Measurements from ENCODE around the gene RAD51B. TPM values are rescaled to one million over a fixed set of nuclear protein-coding genes. Genes with fewer than 3 reads are reported as not detected.

The RAD51B gene
- total and polyA plus RNA-seq, 2 of the 13 experiments (the other 11 are each of a cell fraction or from before 2014, with no cell fraction given) = 7.0 to 9.5 TPM

DNA sequence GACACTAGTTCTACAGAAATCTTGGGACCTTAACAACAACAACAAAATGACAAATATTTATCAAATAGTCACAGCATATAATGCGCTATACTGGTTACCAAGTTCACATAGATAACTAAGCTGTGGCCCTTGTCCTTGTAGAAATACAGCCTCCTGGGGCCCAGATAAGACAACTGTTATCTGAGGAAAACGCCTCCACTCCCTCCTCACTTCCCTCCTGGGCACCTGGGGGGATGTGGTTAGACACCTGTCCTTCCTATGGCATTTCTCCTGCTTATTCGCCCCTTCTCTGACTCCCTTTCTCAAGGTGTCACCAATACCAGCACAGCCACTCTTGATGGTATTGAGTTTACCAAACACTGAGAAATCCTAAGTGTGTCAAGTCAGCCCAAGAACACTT, 419.4 kb downstream of the RAD51B start (continued):
- TF ChIP-seq, protein P1, sequence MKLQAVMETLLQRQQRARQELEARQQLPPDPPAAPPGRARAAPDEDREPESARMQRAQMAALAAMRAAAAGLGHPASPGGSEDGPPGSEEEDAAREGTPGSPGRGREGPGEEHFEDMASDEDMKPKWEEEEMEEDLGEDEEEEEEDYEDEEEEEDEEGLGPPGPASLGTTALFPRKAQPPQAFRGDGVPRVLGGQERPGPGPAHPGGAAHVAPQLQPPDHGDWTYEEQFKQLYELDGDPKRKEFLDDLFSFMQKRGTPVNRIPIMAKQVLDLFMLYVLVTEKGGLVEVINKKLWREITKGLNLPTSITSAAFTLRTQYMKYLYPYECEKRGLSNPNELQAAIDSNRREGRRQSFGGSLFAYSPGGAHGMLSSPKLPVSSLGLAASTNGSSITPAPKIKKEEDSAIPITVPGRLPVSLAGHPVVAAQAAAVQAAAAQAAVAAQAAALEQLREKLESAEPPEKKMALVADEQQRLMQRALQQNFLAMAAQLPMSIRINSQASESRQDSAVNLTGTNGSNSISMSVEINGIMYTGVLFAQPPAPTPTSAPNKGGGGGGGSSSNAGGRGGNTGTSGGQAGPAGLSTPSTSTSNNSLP (IDR thresholded peaks at IDR 0.05; ENCODE audit: low read depth, low read length) = no peak

DNA sequence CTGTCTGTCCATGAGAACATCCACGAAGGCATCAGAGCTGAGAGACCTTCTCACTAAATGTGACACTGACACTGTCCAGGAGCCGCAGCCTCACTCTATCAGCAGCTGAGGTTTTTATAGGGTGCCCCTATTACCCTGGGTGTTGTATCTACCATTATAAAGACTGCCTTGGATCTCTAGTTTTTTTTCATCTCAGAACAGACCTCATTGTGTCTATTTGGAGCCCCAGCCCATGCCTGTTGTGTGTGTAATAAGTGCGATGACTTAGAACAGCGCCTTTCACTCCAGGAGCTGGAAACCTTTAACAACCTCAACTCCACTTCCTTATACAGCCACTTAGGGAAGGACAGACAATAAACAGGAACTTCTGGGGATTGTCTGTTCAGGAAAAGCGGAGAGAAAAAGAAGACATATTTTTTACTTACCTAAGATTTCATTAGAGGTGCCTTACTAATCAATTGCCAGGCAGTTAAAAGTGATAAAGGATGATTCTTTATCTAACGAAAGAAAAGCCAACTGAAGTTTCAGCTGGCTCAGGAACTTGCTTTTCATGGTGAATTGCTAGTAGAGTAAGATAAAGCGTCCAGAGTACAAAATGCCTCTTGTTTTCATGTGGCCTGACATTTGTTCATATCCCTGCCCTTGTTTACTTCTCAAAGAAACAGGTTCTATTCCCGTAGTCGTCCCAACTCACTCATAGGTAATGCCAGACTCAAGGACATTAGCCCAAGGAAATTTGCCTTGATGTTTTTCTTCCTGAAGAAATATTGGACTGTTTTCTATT, 420.6 kb downstream of the RAD51B start:
- Histone ChIP-seq H3K4me1 (ENCODE audit: insufficient read depth, low read length) (peaks cover 22% of the 10 kb centered on the region), H3K9me3 (ENCODE audit: low read length) (no peaks in the 10 kb centered on the region), H3K27ac (ENCODE audit: extremely low read length, insufficient read depth, low read length) (no peak overlapping the region), H2AFZ (ENCODE audit: low read length) (no peak overlapping the region), H3K79me2 (ENCODE audit: insufficient read depth, low read length) (no peaks in the 10 kb centered on the region), H3K27me3 (ENCODE audit: control insufficient read depth in 1 of 2, insufficient read depth in 2 of 2, low read length in 2 of 2) (no peaks in the 10 kb centered on the region), H3K4me3 (replicated peaks in 1 of 3; ENCODE audit: insufficient read depth in 1 of 3, low read depth in 2 of 3, low read length in 3 of 3) (no peak overlapping the region), H4K20me1 (ENCODE audit: insufficient read depth, low read length) (no peaks in the 10 kb centered on the region), H3K4me2 (ENCODE audit: low read depth, low read length) (no peak overlapping the region), H3K36me3 (replicated peaks in 1 of 2; ENCODE audit: control insufficient read depth in 1 of 2, insufficient read depth in 2 of 2, low read length in 2 of 2) (no peaks in the 10 kb centered on the region), H3K9ac (ENCODE audit: insufficient read depth, low read depth, low read length) (no peak overlapping the region)
- no peak for FAIRE-seq
- no TSS peak for BruUV-seq (replicated peaks)
- in situ Hi-C loops (cut with HindIII; ENCODE audit: extremely low pct_ligation_motif_present, low pct_unique_long_range_greater_than_20kb) = loop anchor here (10.0 kb wide), 1 partner anchor 295 kb away; no protein-coding TSS in a partner anchor
- ATAC-seq = no peak
- WGBS (ENCODE audit: low lambda C conversion rate) = 83% methylated on average over 9 of the region's 9 CpGs
- CTCF ChIA-PET (ENCODE audit: low intra/inter-chr PET ratio, low total read pairs) = no interaction called here
- POLR2A ChIA-PET = no interaction called here
- DNase-seq (ENCODE audit: low spot score) = no peak
- intact Hi-C loops (cut with micrococcal nuclease; ENCODE audit: unreplicated experiment) = loop anchor here (10.0 kb wide), 1 partner anchor 415 kb away; no protein-coding TSS in a partner anchor
- TF ChIP-seq ZNF777 (CRISPR knock-in tag; IDR thresholded peaks at IDR 0.05) = no peak
- TF ChIP-seq GLI4 (CRISPR knock-in tag; IDR thresholded peaks at IDR 0.05; ENCODE audit: borderline replicate concordance) = no peak
- TF ChIP-seq CHD2 (IDR thresholded peaks at IDR 0.05; ENCODE audit: low read depth, low read length) = no peak
- no peak for TF ChIP-seq CHD4 (IDR thresholded peaks at IDR 0.05; ENCODE audit: borderline replicate concordance, low read length)
- TF ChIP-seq CCDC6 (CRISPR knock-in tag; IDR thresholded peaks at IDR 0.05) = no peak
- TF ChIP-seq, protein P2, sequence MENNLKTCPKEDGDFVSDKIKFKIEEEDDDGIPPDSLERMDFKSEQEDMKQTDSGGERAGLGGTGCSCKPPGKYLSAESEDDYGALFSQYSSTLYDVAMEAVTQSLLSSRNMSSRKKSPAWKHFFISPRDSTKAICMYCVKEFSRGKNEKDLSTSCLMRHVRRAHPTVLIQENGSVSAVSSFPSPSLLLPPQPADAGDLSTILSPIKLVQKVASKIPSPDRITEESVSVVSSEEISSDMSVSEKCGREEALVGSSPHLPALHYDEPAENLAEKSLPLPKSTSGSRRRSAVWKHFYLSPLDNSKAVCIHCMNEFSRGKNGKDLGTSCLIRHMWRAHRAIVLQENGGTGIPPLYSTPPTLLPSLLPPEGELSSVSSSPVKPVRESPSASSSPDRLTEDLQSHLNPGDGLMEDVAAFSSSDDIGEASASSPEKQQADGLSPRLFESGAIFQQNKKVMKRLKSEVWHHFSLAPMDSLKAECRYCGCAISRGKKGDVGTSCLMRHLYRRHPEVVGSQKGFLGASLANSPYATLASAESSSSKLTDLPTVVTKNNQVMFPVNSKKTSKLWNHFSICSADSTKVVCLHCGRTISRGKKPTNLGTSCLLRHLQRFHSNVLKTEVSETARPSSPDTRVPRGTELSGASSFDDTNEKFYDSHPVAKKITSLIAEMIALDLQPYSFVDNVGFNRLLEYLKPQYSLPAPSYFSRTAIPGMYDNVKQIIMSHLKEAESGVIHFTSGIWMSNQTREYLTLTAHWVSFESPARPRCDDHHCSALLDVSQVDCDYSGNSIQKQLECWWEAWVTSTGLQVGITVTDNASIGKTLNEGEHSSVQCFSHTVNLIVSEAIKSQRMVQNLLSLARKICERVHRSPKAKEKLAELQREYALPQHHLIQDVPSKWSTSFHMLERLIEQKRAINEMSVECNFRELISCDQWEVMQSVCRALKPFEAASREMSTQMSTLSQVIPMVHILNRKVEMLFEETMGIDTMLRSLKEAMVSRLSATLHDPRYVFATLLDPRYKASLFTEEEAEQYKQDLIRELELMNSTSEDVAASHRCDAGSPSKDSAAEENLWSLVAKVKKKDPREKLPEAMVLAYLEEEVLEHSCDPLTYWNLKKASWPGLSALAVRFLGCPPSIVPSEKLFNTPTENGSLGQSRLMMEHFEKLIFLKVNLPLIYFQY (CRISPR knock-in tag; IDR thresholded peaks at IDR 0.05; ENCODE audit: borderline replicate concordance) = no peak
- no peak for TF ChIP-seq MEIS1 (CRISPR knock-in tag; IDR thresholded peaks at IDR 0.05; ENCODE audit: borderline replicate concordance)
- TF ChIP-seq ZNF674 (CRISPR knock-in tag; IDR thresholded peaks at IDR 0.05; ENCODE audit: low read depth) = no peak
- TF ChIP-seq NAIF1 (CRISPR knock-in tag; IDR thresholded peaks at IDR 0.05; ENCODE audit: borderline replicate concordance) = no peak
- no peak for TF ChIP-seq TBX2 (CRISPR knock-in tag; IDR thresholded peaks at IDR 0.05; ENCODE audit: borderline replicate concordance)
- no peak for TF ChIP-seq ZNF33B (CRISPR knock-in tag; IDR thresholded peaks at IDR 0.05)
- no peak for TF ChIP-seq MTF2 (CRISPR knock-in tag; IDR thresholded peaks at IDR 0.05; ENCODE audit: borderline replicate concordance)
- TF ChIP-seq ZFP90 (CRISPR knock-in tag; IDR thresholded peaks at IDR 0.05; ENCODE audit: borderline replicate concordance) = no peak
- no peak for TF ChIP-seq ZNF878 (CRISPR knock-in tag; IDR thresholded peaks at IDR 0.05)
- no peak for TF ChIP-seq ZNF543 (CRISPR knock-in tag; IDR thresholded peaks at IDR 0.05)
- no peak for TF ChIP-seq ZNF460 (CRISPR knock-in tag; IDR thresholded peaks at IDR 0.05; ENCODE audit: borderline replicate concordance)

All from HepG2 (cell line).